HG03103 (cell line): Measurements from ENCODE around the gene PODXL2.
A peak's percentile ranks its signal among the peaks of the same experiment; 100 is the strongest.

Experiments
- ATAC-seq: cut with Tn5 transposase; IDR thresholded peaks from one replicate; pipeline ENCODE4 v1.9.1; 2021; ENCODE audit warnings: low read depth; ENCODE audit not compliant: unreplicated experiment

PODXL2 gene, protein sequence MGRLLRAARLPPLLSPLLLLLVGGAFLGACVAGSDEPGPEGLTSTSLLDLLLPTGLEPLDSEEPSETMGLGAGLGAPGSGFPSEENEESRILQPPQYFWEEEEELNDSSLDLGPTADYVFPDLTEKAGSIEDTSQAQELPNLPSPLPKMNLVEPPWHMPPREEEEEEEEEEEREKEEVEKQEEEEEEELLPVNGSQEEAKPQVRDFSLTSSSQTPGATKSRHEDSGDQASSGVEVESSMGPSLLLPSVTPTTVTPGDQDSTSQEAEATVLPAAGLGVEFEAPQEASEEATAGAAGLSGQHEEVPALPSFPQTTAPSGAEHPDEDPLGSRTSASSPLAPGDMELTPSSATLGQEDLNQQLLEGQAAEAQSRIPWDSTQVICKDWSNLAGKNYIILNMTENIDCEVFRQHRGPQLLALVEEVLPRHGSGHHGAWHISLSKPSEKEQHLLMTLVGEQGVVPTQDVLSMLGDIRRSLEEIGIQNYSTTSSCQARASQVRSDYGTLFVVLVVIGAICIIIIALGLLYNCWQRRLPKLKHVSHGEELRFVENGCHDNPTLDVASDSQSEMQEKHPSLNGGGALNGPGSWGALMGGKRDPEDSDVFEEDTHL

GRCh38 chr3:127628788-127629466 is at the start of gene PODXL2:
Gene PODXL2 (plus strand): TSS chr3:127629185. CDS start chr3:127629220, 35 bp downstream.
- peak; percentile 52 for ATAC-seq

DNA sequence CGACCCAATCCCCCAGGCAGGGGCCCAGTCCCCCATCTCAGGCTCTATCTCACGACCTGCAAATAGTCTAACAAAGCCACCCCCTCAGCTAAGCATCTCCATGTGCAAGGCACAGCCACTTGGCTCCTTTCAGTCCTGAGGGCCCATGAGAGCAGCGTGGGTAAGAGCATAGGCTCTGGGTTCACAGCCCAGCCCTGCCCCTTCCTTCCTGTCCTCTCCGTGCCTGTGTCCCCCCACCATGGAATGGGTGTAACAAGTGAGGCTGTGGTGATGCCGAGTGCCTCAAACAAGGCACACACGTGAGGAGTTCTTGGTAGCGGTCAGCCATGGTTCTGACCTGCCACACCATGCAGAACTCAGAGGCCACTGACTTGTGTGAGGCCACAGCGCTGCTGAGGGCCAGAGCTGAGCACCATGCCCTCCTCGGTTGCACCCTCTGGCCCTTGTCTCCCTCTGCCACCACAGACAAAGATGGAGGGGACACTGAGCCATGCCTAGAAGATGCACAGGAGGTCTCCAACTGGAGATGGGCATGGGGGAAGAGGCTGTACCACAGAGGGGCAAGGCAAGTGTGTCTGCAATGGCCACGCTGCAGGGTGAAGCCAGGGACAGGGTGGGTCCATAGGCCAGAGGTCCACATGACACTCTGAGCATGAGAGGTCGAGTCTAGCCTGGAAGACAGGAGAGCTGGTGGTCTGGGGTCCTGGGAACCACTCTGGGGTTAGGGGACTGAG is 48.5 kb upstream of the PODXL2 start:
- no peak for ATAC-seq

DNA sequence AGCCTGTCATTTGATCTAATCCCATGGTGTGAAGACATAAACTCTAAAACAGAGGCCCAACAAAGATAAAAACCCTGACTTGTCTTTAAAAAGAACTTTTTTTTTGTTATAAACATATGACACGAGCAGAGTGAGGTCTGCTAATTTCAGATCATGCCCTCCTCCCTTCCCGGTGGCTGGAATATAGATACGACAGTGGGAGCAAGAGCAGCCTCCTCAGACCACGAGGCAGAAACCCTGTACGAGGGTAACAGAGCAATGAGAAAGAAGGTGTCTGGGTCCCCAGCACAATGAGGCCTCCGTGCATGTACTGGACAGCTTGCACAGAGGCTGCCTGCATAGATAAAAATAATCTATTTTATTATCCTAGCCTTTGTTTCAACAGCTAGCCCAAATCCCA is 44.3 kb upstream of the PODXL2 start:
- ATAC-seq: no peak

GRCh38 chr3:127585163-127585812 is 43.7 kb upstream of the PODXL2 start:
- no peak for ATAC-seq

GRCh38 chr3:127585813-127586413 is 43.1 kb upstream of the PODXL2 start:
- ATAC-seq: no peak

- ATAC-seq: no peak
These were observed 41.1 kb upstream of the PODXL2 start for GRCh38 chr3:127587876-127588275.

DNA sequence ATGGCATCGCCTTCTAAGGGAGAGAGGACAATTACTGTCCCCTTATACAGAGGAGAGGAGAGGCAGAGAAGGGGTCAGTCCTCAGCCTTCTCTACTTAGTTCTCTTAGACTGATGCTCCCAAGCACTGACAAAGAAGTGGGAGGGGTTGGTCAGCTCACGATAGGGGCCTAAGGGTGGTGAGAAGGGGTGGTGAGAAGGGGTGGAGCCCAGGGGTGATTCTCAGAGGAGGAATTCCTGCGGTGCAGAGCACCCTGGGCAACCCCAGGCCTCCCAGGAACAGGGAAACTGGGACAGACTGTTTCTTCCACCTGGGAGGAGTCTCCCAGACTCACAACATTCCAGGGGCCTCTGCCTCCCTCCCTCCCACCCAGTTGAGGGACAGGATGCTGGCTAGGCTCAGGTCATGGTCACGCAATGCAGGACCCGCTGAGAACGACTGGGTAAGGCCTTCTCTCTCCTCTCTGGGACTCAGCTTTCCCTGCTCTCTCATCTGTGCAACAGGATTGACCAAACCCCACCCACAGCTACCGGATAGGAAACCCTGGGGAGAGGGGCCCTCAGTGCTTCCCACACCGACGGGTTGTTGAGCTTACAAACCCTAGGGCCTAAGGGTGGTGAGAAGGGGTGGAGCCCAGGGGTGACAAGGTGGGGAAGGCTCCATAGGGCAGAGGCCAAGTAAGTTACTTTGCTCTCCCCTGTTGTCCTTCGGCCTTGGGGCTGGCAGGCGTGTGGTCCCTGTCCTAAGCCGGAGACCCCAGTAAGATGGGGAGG is 40.0 kb upstream of the PODXL2 start:
- no peak for ATAC-seq

DNA sequence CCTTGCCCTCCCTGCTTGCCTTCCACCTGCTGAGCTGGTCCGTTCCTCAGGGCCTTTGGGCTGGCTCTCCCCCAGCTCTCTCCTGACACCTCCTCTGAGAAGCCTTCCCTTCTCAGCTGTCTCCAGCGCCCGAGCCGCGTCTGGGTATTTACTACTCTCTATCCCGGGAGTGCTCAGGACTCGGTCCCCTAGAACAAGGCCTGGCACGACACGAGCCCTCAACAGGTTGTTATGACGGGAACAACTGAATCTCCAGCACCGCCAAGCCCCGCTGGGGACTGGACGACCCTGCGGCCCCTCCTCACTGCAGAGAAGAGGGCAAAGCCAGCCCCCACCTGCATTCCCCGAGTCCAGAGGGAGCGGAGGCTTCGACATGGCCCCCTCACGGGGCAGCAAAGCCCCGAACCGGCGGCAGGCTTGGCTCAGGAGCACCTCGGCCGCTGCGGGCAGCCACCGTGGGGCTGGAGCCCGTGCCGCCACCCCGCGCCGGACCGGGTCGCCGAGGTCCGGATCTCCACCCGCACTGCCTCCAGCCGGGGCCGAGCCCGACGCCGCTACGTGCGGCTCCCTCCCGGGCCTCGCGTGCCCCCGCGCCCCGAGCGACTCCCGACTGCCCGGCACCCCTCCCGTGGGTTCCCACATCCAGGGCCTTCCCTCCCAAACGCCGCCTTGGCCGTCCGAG is 39.2 kb upstream of the PODXL2 start:
- peak; percentile 4 for ATAC-seq

DNA sequence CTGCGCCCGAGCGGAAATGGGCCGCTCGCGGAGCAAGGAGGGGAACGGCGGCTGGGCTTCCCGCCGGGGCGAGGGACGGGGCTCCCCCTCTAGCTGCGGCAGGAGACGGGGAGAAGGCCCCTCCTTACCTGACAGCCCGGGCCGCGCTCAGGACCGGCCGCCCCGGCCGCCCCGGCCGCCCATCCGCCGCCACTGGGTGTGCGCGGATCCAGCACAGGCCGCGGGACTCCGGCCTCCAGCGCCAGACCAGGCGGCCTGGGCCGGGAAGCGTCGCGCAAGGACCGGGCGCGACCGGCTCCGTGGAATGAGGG is 38.7 kb upstream of the PODXL2 start:
- ATAC-seq: peak; percentile 41

DNA sequence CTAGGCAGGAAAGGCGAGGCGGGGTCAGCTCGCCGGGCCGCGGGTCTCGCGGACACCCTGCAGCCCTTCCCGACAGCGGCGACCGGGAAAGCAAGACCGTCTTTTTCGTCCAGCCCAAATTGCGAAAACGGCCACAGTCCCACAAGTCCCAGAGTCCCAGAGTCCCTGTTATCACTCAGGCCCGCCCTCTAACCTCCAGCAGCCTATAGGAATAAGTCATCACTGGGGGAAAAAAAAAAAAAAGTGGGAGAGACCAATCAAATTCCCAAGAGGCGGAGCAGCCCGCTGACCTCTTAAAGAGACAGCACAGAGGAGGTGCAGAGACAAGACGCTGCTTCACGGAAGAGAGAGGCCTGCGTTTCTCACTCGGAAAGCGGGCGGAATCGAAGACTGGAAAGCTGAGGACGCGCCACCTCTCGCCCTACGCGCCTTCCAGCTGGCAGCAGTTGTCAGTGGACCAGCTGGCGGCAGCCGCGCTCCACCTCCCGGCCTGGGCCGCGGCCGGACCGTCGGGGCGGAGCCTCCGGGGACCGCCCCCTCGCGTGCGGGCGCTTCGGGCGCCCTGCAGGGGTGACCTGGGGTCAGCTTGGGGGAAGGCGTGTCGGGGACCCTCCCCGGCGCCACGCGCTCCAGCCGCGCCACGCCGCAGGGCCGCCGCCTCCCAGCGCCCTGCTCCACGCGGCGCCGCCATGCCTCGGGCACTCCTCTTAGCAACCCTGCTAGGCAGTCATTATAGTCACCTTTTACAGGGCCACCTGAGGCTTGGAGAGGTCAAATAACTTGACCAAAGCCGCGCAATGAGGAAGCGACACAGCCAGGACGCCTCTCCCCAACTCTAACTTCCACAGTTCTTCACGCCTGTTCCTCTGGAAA is 38.2 kb upstream of the PODXL2 start, which contains the start of gene TPRA1:
Gene TPRA1 (minus strand): TSS at position 141 of the 873 bp plus-strand sequence. CDS start 10,587 bp downstream, outside the sequence.
- ATAC-seq: peak; percentile 59

DNA sequence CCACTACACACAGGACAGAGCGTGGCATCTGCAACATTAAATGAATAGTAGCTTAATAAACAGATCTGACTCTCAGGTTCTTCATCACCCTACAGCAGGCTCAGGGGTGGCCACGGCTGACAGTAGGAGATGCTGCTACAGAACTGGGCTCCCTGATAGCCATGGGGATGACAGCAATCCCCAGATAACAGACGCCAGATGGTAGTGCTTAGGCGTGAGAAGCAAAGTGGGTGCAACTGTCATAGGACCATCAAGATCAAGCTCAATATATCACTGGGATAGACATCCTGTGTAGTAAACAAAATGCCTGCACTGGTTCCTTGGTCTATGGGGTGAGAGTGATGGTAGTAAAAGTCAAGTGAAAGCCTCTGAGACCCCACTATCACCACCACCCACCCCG is 35.8 kb upstream of the PODXL2 start:
- no peak for ATAC-seq

- ATAC-seq: no peak
These were observed 33.7 kb upstream of the PODXL2 start for GRCh38 chr3:127595303-127595702.

DNA sequence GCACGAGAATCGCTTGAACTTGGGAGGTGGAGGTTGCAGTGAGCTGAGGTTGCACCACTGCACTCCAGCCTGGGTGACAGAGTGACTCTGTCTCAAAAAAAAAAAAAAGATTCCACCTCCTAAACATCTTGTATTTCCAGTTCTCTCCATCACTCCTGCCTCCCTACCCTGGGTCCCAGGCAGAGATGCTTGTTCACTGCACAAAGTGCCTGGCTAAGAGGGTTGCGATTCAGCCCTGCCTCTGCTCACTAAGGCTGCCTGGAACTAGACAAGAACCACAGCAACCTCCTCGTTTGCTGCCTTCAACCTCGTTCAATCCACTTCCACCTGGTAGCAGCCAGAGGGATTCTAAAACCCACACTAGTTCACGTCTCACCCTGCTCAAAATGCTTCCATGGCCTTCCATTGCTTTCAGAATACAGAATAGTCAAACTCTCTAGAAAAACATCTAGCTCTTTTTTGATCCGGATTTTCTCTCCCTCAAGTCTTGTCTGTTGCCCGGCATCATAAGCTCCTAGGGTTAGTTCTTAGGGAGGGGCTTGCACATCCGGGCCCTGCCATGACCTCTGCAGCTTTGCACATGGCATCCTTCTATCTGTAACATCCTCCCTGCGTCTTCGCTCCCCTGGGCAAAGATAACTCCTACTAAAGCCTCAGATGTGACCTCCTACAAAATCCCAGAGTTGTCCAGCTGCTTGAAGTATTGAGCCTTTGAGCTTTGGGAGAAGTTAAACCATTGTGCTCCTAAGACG is 31.8 kb upstream of the PODXL2 start:
- ATAC-seq: no peak

DNA sequence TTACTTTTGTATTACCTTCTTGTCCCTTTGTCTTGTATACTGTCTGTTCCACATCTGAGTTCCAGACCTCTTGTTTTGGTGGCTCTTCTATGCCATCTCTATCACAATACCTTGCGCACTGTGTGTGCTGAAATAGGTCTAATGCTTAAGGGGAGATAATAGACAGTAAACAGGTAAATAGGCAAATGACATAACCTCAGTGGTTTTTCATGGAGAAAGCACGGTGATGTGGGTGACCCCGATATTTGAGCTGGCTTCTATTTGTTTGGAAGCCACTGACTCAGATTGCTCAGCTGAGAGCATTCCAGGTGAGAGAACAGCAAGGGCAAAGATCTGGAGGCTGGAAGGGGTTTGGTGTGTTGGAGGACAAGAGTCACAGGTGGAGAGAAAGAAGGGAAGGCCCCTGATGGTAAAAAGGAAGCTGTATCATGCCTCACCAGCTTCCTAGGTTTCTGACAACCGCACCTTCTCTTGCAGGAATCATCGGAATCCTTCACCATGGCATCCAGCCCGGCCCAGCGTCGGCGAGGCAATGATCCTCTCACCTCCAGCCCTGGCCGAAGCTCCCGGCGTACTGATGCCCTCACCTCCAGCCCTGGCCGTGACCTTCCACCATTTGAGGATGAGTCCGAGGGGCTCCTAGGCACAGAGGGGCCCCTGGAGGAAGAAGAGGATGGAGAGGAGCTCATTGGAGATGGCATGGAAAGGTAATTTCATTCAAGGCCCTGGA is 30.0 kb upstream of the PODXL2 start:
- ATAC-seq: no peak

DNA sequence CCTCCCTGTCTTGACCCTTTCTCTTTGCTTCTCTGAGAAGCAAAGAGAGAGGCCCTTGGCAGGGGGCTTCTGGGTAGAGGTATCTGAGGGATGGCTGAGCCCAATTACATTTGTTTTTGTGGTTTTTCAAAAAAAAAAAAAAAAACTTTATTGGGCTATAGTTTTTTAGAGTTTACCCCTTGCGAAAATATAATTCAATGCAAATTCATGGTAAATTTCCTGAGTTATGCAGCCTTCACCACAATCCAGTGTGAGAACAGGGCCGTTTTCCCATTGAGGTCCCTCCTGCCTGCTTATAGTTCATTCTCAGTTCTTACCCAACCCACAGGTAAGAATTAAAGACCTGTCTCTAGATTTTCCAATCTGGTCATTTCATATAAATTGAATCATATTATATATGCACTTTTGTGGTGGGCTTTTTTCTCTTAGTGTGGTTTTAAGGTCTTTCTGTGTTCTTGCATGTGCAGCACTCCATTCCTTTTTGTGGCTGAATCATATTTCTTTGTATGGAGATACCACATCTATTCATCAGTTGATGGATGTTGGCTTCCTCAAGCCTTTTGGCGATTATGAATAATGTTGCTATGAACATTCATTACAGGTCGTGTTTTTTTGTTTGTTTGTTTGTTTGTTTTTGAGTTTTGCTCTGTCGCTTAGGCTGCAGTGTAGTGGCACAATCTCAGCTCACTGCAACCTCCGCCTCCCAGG is 28.1 kb upstream of the PODXL2 start:
- ATAC-seq: no peak

DNA sequence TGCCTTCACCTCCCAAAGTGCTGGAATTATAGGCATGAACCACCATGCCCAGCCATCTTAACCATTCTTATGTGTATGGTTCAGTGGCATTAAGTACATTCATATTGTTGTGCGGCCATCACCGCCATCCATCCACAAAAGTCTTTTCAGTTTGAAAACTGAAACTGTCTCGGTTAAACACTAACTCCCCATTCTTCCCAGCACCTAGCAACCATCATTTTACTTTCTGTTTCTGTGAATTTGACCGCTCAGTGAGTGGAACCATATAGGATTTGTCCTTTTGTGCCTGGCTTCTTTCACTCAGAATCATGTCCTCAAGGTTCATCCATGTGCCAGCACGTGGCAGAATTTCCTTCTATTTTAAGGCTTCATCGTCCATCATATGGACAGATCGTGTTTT is 24.9 kb upstream of the PODXL2 start:
- ATAC-seq: no peak
